ENCODE results near the gene ZNF90.
"Not testable (repeated sequence)": the region's sequence is repeated elsewhere in the genome, so short reads cannot be mapped to it uniquely, and the experiment has no call there.

- TF ChIP-seq POLR2A (IDR thresholded peaks at IDR 0.05; ENCODE audit: borderline replicate concordance, extremely low read depth, insufficient read depth, insufficient read length); JUND (IDR thresholded peaks at IDR 0.05); ZNF274 (IDR thresholded peaks at IDR 0.05; ENCODE audit: low read depth, low read length); ATF3 (IDR thresholded peaks at IDR 0.05); CTCF (IDR thresholded peaks at IDR 0.05 in 2 of 3, conservative IDR thresholded peaks at IDR 0.05 in 1 of 3; ENCODE audit: borderline replicate concordance in 1 of 3, insufficient read depth in 1 of 3, low read depth in 2 of 3, low read length in 2 of 3); EZH2 (IDR thresholded peaks at IDR 0.05): not testable (repeated sequence)
Measured at GRCh38 chr19:20045742-20046141, 32.1 kb upstream of the ZNF90 start.

Measured in HCT116 (cell line).